Suprapubic skin (tissue), 4 donors: ENCODE measurements around the gene STOML1. TPM values are rescaled to one million over a fixed set of nuclear protein-coding genes. Genes with fewer than 3 reads are reported as not detected.

Experiments
- DNase-seq, 2 donors: peaks; one replicate each; pipeline ENCODE4 v3.0.0-alpha.2; 2019; ENCODE audit warnings: low spot score in 2 of 2
- H3K27ac ChIP-seq: fragments of 200-600 bp; sonication (generic); one replicate; pipeline ENCODE4 v1.5.1; 2019
- H3K27me3 ChIP-seq: fragments of 200-600 bp; sonication (generic); one replicate; pipeline ENCODE4 v1.5.1; 2019
- H3K36me3 ChIP-seq: fragments of 200-600 bp; sonication (generic); one replicate; pipeline ENCODE4 v1.5.1; 2019
- H3K4me1 ChIP-seq: fragments of 200-600 bp; sonication (generic); one replicate; pipeline ENCODE4 v1.5.1; 2019
- H3K4me3 ChIP-seq: fragments of 200-600 bp; sonication (generic); one replicate; pipeline ENCODE4 v1.5.1; 2019; ENCODE audit warnings: mild to moderate bottlenecking
- H3K9me3 ChIP-seq: fragments of 200-600 bp; sonication (generic); one replicate; pipeline ENCODE4 v1.5.1; 2019
- CTCF ChIP-seq, 2 donors: fragments of 200-600 bp in 1 of 2; fragments of 450-650 bp in 1 of 2; sonication (generic) in 1 of 2; IDR thresholded peaks; one replicate each; pipeline ENCODE4 v1.5.1; 2016 to 2019; ENCODE audit warnings: antibody characterized with exemption in 2 of 2, mild to moderate bottlenecking in 1 of 2, moderate library complexity in 1 of 2
- EP300 ChIP-seq: sonication (generic); formaldehyde crosslinking; IDR thresholded peaks from one replicate; pipeline ENCODE4 v1.6.1; 2017; ENCODE audit warnings: antibody characterized with exemption
- POLR2A ChIP-seq, 2 donors: fragments of 450-650 bp; IDR thresholded peaks; one replicate each; pipeline ENCODE4 v1.6.1; 2017; ENCODE audit warnings: antibody characterized with exemption in 2 of 2, mild to moderate bottlenecking in 2 of 2, moderate library complexity in 2 of 2
- POLR2AphosphoS5 ChIP-seq, 3 donors: sonication (generic); formaldehyde crosslinking; IDR thresholded peaks; one replicate each; pipeline ENCODE4 v1.6.1; 2017; ENCODE audit warnings: antibody characterized with exemption in 3 of 3
- WGBS: methylation state at CpG from one replicate; pipeline ENCODE4 v1.1.5; 2018; 5-methylcytosine and 5-hydroxymethylcytosine counted together
- total RNA-seq, 4 donors: library from RNA; depleted of rRNA; stranded (reverse); fragments of >200 nt; gene quantifications; one replicate each; pipeline ENCODE4 v1.1.0, GENCODE V29; 2016

Gene STOML1
- total RNA-seq, 4 donors from 2014 or later: 9.7 to 25.3 (median 10.7) TPM

GRCh38 chr15:73937726-73938125, 54.4 kb downstream of the STOML1 start:
- no peaks in the 10 kb centered on the region for H3K36me3 ChIP-seq
- no peak for DNase-seq
- TF ChIP-seq POLR2AphosphoS5 (IDR thresholded peaks at IDR 0.05) (no peak), CTCF (IDR thresholded peaks at IDR 0.05) (no peak), POLR2A (IDR thresholded peaks at IDR 0.05) (no peak), EP300 (no peak)
- H3K9me3 ChIP-seq: no peaks in the 10 kb centered on the region
- no peaks in the 10 kb centered on the region for H3K27me3 ChIP-seq
- no peak overlapping the region for H3K4me3 ChIP-seq
- no peak overlapping the region for H3K27ac ChIP-seq
- peaks cover 42% of the 10 kb centered on the region for H3K4me1 ChIP-seq
- WGBS: 98% methylated on average over 11 of the region's 11 CpGs

DNA sequence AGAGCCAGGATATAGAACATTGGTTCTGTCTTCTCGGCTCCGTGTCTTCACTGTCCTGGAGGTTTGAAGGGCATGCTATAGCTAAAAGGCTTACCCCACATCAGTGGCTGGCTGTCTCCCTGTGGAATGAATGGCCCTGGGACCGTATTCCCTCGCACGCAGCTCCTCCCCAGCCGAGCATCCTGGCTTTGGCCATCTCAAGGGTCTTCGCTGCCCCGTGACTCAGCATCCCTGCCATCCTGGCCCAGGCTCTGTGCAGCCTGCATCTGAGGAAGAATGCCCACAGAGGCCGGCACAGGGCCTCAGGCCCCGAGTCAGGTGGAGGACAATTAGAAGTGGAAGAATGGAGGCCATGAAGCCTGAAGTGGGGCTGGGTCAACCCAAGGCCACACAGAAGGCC, 54.8 kb downstream of the STOML1 start:
- Histone ChIP-seq H3K27ac (no peak overlapping the region), H3K4me3 (no peak overlapping the region), H3K36me3 (no peaks in the 10 kb centered on the region), H3K9me3 (no peaks in the 10 kb centered on the region), H3K27me3 (no peaks in the 10 kb centered on the region), H3K4me1 (peaks cover 38% of the 10 kb centered on the region)
- DNase-seq: no peak
- 84% methylated on average over 7 of the region's 10 CpGs for WGBS
- TF ChIP-seq POLR2AphosphoS5 (IDR thresholded peaks at IDR 0.05): no peak

- DNase-seq: no peak
- TF ChIP-seq POLR2A (IDR thresholded peaks at IDR 0.05): no peak
- no peak for TF ChIP-seq CTCF (IDR thresholded peaks at IDR 0.05)
- no peak for TF ChIP-seq EP300
- no peak for TF ChIP-seq POLR2AphosphoS5 (IDR thresholded peaks at IDR 0.05)
- 63% methylated on average over 11 of the region's 12 CpGs for WGBS
- Histone ChIP-seq H3K36me3 (no peaks in the 10 kb centered on the region), H3K4me3 (no peak overlapping the region), H3K9me3 (no peaks in the 10 kb centered on the region), H3K27me3 (no peaks in the 10 kb centered on the region), H3K4me1 (peaks cover 40% of the 10 kb centered on the region), H3K27ac (no peak overlapping the region)
Measured at GRCh38 chr15:73936588-73937290, 55.4 kb downstream of the STOML1 start.

DNA sequence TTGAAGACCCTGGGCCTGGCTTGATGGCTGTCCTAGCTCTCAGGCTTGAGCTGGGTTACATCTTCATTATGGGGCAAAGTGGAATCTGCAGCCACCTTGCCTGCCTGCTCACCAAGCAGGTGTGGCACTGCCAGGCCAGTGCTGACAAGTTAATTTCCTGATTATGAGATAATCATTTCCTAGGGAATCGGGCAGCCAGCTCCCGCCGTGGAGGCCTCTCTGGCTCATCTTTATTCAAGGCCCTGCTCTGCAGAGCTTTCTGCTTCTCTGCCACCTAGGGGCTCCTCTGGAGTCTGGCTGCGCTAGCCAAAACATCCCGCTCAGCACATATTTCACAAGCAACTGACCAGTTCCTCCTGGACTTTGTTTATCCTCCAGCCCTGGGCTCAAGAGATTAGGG, 55.9 kb downstream of the STOML1 start:
- Histone ChIP-seq H3K9me3 (no peaks in the 10 kb centered on the region), H3K4me1 (peaks cover 43% of the 10 kb centered on the region), H3K36me3 (no peaks in the 10 kb centered on the region), H3K4me3 (no peak overlapping the region), H3K27me3 (no peaks in the 10 kb centered on the region), H3K27ac (no peak overlapping the region)
- 30% methylated on average over 5 of the region's 5 CpGs for WGBS
- DNase-seq: no peak
- TF ChIP-seq CTCF (IDR thresholded peaks at IDR 0.05) (no peak), POLR2A (IDR thresholded peaks at IDR 0.05) (no peak), POLR2AphosphoS5 (IDR thresholded peaks at IDR 0.05) (no peak), EP300 (no peak)

- no peaks in the 10 kb centered on the region for H3K36me3 ChIP-seq
- H3K9me3 ChIP-seq: no peaks in the 10 kb centered on the region
- no peak for DNase-seq
- no peak overlapping the region for H3K4me3 ChIP-seq
- no peaks in the 10 kb centered on the region for H3K27me3 ChIP-seq
- peaks cover 43% of the 10 kb centered on the region for H3K4me1 ChIP-seq
- no peak overlapping the region for H3K27ac ChIP-seq
- TF ChIP-seq POLR2AphosphoS5 (IDR thresholded peaks at IDR 0.05) (no peak), EP300 (no peak), CTCF (IDR thresholded peaks at IDR 0.05) (no peak), POLR2A (IDR thresholded peaks at IDR 0.05) (no peak)
- 93% methylated on average over 4 of the region's 4 CpGs for WGBS
Measured at GRCh38 chr15:73935547-73935946, 56.5 kb downstream of the STOML1 start.

- DNase-seq: no peak
- H3K4me3 ChIP-seq: no peak overlapping the region
- H3K4me1 ChIP-seq: peaks cover 50% of the 10 kb centered on the region
- no peaks in the 10 kb centered on the region for H3K27me3 ChIP-seq
- H3K36me3 ChIP-seq: no peaks in the 10 kb centered on the region
- WGBS: 77% methylated on average over 6 of the region's 7 CpGs
- TF ChIP-seq CTCF (IDR thresholded peaks at IDR 0.05) (no peak), POLR2A (IDR thresholded peaks at IDR 0.05) (no peak), POLR2AphosphoS5 (IDR thresholded peaks at IDR 0.05) (no peak)
- H3K9me3 ChIP-seq: no peaks in the 10 kb centered on the region
- no peak overlapping the region for H3K27ac ChIP-seq
Measured at GRCh38 chr15:73934281-73934680, 57.8 kb downstream of the STOML1 start.
